IMR-90 (cell line): ENCODE data around the gene DEDD2. TPM values are rescaled to one million over a fixed set of nuclear protein-coding genes. Genes with fewer than 3 reads are reported as not detected.

ENCODE experiments used
- ATAC-seq: fragments of 200-7000 bp; cut with Tn5 transposase; 2 replicates; pipeline ENCODE4 v1.9.1; 2020; ENCODE audit warnings: low read depth, mild to moderate bottlenecking, moderate library complexity
- BruUV-seq: library from RNA; stranded (reverse); fragments of 400-500 nt; replicated peaks from 2 replicates; lab custom pipeline; 2021; lab: Mats Ljungman, UMichigan
- CTCF ChIA-PET: fragments of 300-600 bp; formaldehyde crosslinking; extraction: SDS; loops from one replicate; lab custom pipeline; 2021; ENCODE audit warnings: antibody characterized with exemption; lab: Yijun Ruan, JAX
- POLR2A ChIA-PET: fragments of 300-600 bp; sonication (Branson Sonifier 250); formaldehyde crosslinking; loops from one replicate; lab custom pipeline; 2022; ENCODE audit warnings: antibody characterized with exemption; ENCODE audit not compliant: unreplicated experiment; lab: Charles Lee
- DNase-seq: peaks from one replicate; pipeline ENCODE4 v3.0.0; 2013
- H2AFZ ChIP-seq: replicated peaks from 2 replicates; pipeline ENCODE3; 2013; ENCODE audit warnings: low read length, mild to moderate bottlenecking; ENCODE audit not compliant: poor library complexity
- H2AK5ac ChIP-seq: 2 replicates; pipeline ENCODE4 v1.6.1; 2013; ENCODE audit warnings: low read depth, low read length, inconsistent platforms
- H2AK9ac ChIP-seq: replicated peaks from 2 replicates; pipeline ENCODE3; 2013; ENCODE audit warnings: mild to moderate bottlenecking, low read depth, low read length, moderate library complexity; ENCODE audit not compliant: poor library complexity
- H2BK120ac ChIP-seq: 2 replicates; pipeline ENCODE4 v1.6.1; 2013; ENCODE audit warnings: low read depth, low read length, inconsistent platforms
- H2BK15ac ChIP-seq: 3 replicates; pipeline ENCODE4 v1.6.1; 2013; ENCODE audit warnings: low read depth, low read length, inconsistent platforms
- H2BK20ac ChIP-seq: 2 replicates; pipeline ENCODE4 v1.6.1; 2013; ENCODE audit warnings: low read depth, mild to moderate bottlenecking, inconsistent platforms, low read length, moderate library complexity
- H2BK5ac ChIP-seq: 2 replicates; pipeline ENCODE4 v1.6.1; 2013; ENCODE audit warnings: mild to moderate bottlenecking, low read depth, low read length, inconsistent platforms; ENCODE audit not compliant: poor library complexity, severe bottlenecking
- H3K14ac ChIP-seq: replicated peaks from 2 replicates; pipeline ENCODE4 v1.6.1; 2013; ENCODE audit warnings: low read depth, low read length, inconsistent platforms
- H3K18ac ChIP-seq: 2 replicates; pipeline ENCODE4 v1.6.1; 2013; ENCODE audit warnings: low read depth, low read length, control low read depth
- H3K23ac ChIP-seq: 2 replicates; pipeline ENCODE4 v1.6.1; 2013; ENCODE audit warnings: low read depth, low read length, inconsistent platforms
- H3K27ac ChIP-seq: 2 replicates; pipeline ENCODE4 v1.5.1; 2013; ENCODE audit warnings: mild to moderate bottlenecking, control low read depth, low read length; ENCODE audit not compliant: insufficient read depth
- H3K27me3 ChIP-seq: 2 replicates; pipeline ENCODE4 v1.6.1; 2013; ENCODE audit warnings: low read length; ENCODE audit not compliant: control insufficient read depth, insufficient read depth
- H3K36me3 ChIP-seq: 2 replicates; pipeline ENCODE4 v1.6.1; 2013; ENCODE audit warnings: low read length, mixed read lengths; ENCODE audit not compliant: control insufficient read depth, insufficient read depth
- H3K4ac ChIP-seq: 2 replicates; pipeline ENCODE4 v1.6.1; 2013; ENCODE audit warnings: low read depth, low read length, inconsistent platforms
- H3K4me1 ChIP-seq: 2 replicates; pipeline ENCODE4 v1.6.1; 2013; ENCODE audit warnings: low read length, mixed read lengths; ENCODE audit not compliant: control insufficient read depth, insufficient read depth
- H3K4me2 ChIP-seq: 2 replicates; pipeline ENCODE4 v1.6.1; 2013; ENCODE audit warnings: low read depth, mild to moderate bottlenecking, control low read depth, low read length, moderate library complexity
- H3K4me3 ChIP-seq: 2 replicates; pipeline ENCODE4 v1.5.1; 2013; ENCODE audit warnings: low read depth, mild to moderate bottlenecking, control low read depth, low read length, moderate library complexity; ENCODE audit not compliant: insufficient read depth
- H3K56ac ChIP-seq: 2 replicates; pipeline ENCODE4 v1.6.1; 2013; ENCODE audit warnings: low read length, inconsistent platforms; ENCODE audit not compliant: insufficient read depth; ENCODE audit errors: extremely low read depth
- H3K79me1 ChIP-seq, 2 experiments: 2 replicates each; pipeline ENCODE4 v1.6.1; 2013; ENCODE audit warnings: low read length in 2 of 2, inconsistent platforms in 1 of 2, low read depth in 1 of 2
- H3K9ac ChIP-seq: 2 replicates; pipeline ENCODE4 v1.6.1; 2013; ENCODE audit warnings: low read depth, low read length, control low read depth
- H3K9me1 ChIP-seq: 2 replicates; pipeline ENCODE4 v1.6.1; 2013; ENCODE audit warnings: low read length, inconsistent platforms; ENCODE audit not compliant: insufficient read depth
- H3K9me3 ChIP-seq: 2 replicates; pipeline ENCODE4 v1.6.1; 2013; ENCODE audit warnings: low read length; ENCODE audit not compliant: control insufficient read depth, insufficient read depth
- H4K20me1 ChIP-seq: 2 replicates; pipeline ENCODE4 v1.6.1; 2013; ENCODE audit warnings: low read length, inconsistent platforms; ENCODE audit not compliant: insufficient read depth
- H4K5ac ChIP-seq: 2 replicates; pipeline ENCODE4 v1.6.1; 2013; ENCODE audit warnings: mild to moderate bottlenecking, low read depth, low read length, control low read depth
- H4K8ac ChIP-seq, 2 experiments: 2 replicates each; pipeline ENCODE4 v1.6.1; 2013; ENCODE audit warnings: low read depth in 2 of 2, low read length in 2 of 2, control low read depth in 1 of 2, inconsistent platforms in 1 of 2
- H4K91ac ChIP-seq: 2 replicates; pipeline ENCODE4 v1.6.1; 2013; ENCODE audit warnings: low read depth, low read length, inconsistent platforms; ENCODE audit not compliant: insufficient read depth
- MXI1 ChIP-seq: IDR thresholded peaks from 2 replicates; pipeline ENCODE4 v1.6.1; 2012; ENCODE audit warnings: low read depth, mild to moderate bottlenecking, low read length, moderate library complexity, borderline replicate concordance
- WGBS, 2 experiments: methylation state at CpG; one replicate each; pipeline versions ENCODE4 v1.1.5 to v1.1.7; 2013; ENCODE audit warnings: missing lambda C conversion rate in 2 of 2; ENCODE audit not compliant: insufficient read length in 1 of 2; ENCODE audit errors: extremely low coverage in 2 of 2; 5-methylcytosine and 5-hydroxymethylcytosine counted together
- dilution Hi-C: fragments of 300-500 bp; cut with HindIII; formaldehyde crosslinking; loops from one replicate; pipeline ENCODE4 v1.14.3; 2018; ENCODE audit warnings: low sequenced_read_pairs; ENCODE audit not compliant: unreplicated experiment
- in situ Hi-C: fragments of 300-500 bp; cut with MboI; formaldehyde crosslinking; loops from 3 replicates; pipeline ENCODE4 v1.14.3; 2019; ENCODE audit warnings: low sequenced_read_pairs, inconsistent platforms, mixed read lengths
- intact Hi-C: fragments of 100-400 bp; cut with micrococcal nuclease; formaldehyde crosslinking; loops from 2 replicates; pipeline ENCODE4 v1.10.0; 2022
- polyA plus RNA-seq, 3 experiments: library from polyadenylated mRNA; depleted of rRNA; stranded (reverse); fragments of >200 nt; gene quantifications; 2 replicates each; pipeline ENCODE4 v1.2.3, GENCODE V29; 2012; ENCODE audit warnings: low replicate concordance in 1 of 3
- total RNA-seq: library from RNA; depleted of rRNA; stranded (reverse); fragments of >200 nt; gene quantifications from 2 replicates; pipeline ENCODE4 v1.2.3, GENCODE V29; 2012

Gene DEDD2
- total and polyA plus RNA-seq, 2 of the 4 experiments (the other 2 are of a cell fraction): 8.2 to 21.0 TPM

- ChIA-PET CTCF (interaction anchor here (0.9 to 5.0 kb wide), 2 partner anchors 23 to 32 kb away, joined by 3 to 29 read pairs; no protein-coding TSS in a partner anchor), POLR2A (interaction anchor here (0.6 kb wide), 1 partner anchor 42 kb away, joined by 4 read pairs; no protein-coding TSS in a partner anchor)
- Histone ChIP-seq H2AK5ac (no peak overlapping the region), H4K20me1 (peaks cover 48% of the 10 kb centered on the region), H2AFZ (no peak overlapping the region), H4K91ac (no peak overlapping the region), H3K56ac (no peak overlapping the region), H3K23ac (no peak overlapping the region), H2BK15ac (no peak overlapping the region), H4K5ac (no peak overlapping the region), H3K36me3 (peaks cover 15% of the 10 kb centered on the region), H4K8ac (no peak overlapping the region), H3K4me3 (no peak overlapping the region), H3K27ac (no peak overlapping the region), H2BK120ac (no peak overlapping the region), H3K14ac (no peak overlapping the region), H3K79me1 (peaks cover 6 to 59% of the 10 kb centered on the region in 2 experiments; a peak in 3 of 4 replicates), H2BK20ac (no peak overlapping the region), H3K9me1 (peaks cover 7% of the 10 kb centered on the region; the same call in 1 of the 2 replicates), H2BK5ac (no peak overlapping the region), H3K4me1 (peaks cover 26% of the 10 kb centered on the region), H3K18ac (no peak overlapping the region), H3K4ac (no peak overlapping the region), H2AK9ac (no peak overlapping the region), H3K9ac (no peak overlapping the region), H3K9me3 (no peaks in the 10 kb centered on the region), H3K27me3 (no peaks in the 10 kb centered on the region), H3K4me2 (no peak overlapping the region)
- BruUV-seq: no TSS peak
- intact Hi-C loops: no loop called here
- DNase-seq (no peak), ATAC-seq (no peak)
- dilution Hi-C loops: no loop called here
- no CpG with 5 or more reads among the region's 6 CpGs for WGBS, 2 experiments
- TF ChIP-seq MXI1: no peak
- in situ Hi-C loops: no loop called here
These were observed 30.2 kb upstream of the DEDD2 start for GRCh38 chr19:42247640-42248199.
